Measurements from ENCODE around the gene HEXB.

Gene HEXB

DNA sequence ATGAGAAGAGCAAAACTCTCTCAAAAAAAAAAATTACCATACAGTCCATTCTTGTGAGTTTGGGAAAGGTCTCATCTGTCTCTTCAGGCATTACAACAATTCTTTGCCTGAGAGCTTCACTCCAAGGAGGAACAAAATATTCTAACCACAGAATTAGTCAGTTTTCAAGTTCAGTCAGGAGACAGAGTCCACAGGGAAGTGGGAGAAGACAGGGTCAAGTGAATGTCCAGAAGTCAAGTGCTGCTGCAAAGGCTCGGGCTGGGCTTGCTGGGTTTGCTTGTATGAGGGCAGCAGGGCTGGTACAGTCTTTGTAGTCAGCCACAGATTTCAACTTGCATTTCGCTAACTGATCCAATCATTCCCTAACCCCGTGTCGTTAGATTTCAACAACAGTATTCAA lies 17.6 kb upstream of the HEXB start:
- TF ChIP-seq EGR1 (IDR thresholded peaks at IDR 0.05) (no peak), FOXM1 (IDR thresholded peaks at IDR 0.05; ENCODE audit: borderline replicate concordance, low read depth) (no peak), CREB1 (IDR thresholded peaks at IDR 0.05; ENCODE audit: low read depth) (no peak), CEBPB (IDR thresholded peaks at IDR 0.05) (no peak), YY1 (IDR thresholded peaks at IDR 0.05; ENCODE audit: low read depth) (no peak), TEAD4 (IDR thresholded peaks at IDR 0.05) (no peak), EP300 (IDR thresholded peaks at IDR 0.05; ENCODE audit: borderline replicate concordance) (no peak), NFIC (IDR thresholded peaks at IDR 0.05) (no peak), TAF1 (IDR thresholded peaks at IDR 0.05; ENCODE audit: low read depth) (no peak), TCF12 (IDR thresholded peaks at IDR 0.05; ENCODE audit: low read depth) (no peak), ZBTB7A (IDR thresholded peaks at IDR 0.05; ENCODE audit: low read depth) (no peak), RAD21 (IDR thresholded peaks at IDR 0.05; ENCODE audit: low read depth) (no peak)
- TF ChIP-seq, protein P1, sequence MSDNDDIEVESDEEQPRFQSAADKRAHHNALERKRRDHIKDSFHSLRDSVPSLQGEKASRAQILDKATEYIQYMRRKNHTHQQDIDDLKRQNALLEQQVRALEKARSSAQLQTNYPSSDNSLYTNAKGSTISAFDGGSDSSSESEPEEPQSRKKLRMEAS (IDR thresholded peaks at IDR 0.05): no peak
- TF ChIP-seq, protein P2, sequence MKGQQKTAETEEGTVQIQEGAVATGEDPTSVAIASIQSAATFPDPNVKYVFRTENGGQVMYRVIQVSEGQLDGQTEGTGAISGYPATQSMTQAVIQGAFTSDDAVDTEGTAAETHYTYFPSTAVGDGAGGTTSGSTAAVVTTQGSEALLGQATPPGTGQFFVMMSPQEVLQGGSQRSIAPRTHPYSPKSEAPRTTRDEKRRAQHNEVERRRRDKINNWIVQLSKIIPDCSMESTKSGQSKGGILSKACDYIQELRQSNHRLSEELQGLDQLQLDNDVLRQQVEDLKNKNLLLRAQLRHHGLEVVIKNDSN (IDR thresholded peaks at IDR 0.05): no peak

DNA sequence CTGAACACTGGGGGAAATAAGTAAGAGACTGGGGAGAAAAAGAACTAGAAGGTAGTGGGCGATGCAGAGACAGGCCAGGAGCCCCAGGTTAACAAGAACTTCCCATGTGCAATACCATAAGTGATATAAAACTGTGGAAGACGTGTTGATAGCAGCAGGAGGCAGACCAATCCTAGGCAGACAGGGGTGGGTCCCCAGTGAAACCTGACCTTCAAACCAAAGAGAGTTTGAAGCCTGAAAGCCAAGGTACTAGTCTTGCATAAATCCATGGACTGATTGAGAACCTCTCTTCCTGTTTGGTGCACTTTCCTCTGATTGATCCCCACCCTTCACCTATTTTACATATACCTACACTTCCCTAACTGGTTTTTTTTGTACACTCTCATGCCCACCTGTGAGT lies 15.2 kb upstream of the HEXB start:
- TF ChIP-seq TCF12 (IDR thresholded peaks at IDR 0.05; ENCODE audit: low read depth): no peak
- no peak for TF ChIP-seq EGR1 (IDR thresholded peaks at IDR 0.05)
- TF ChIP-seq CEBPB (IDR thresholded peaks at IDR 0.05): no peak
- TF ChIP-seq, protein P3, sequence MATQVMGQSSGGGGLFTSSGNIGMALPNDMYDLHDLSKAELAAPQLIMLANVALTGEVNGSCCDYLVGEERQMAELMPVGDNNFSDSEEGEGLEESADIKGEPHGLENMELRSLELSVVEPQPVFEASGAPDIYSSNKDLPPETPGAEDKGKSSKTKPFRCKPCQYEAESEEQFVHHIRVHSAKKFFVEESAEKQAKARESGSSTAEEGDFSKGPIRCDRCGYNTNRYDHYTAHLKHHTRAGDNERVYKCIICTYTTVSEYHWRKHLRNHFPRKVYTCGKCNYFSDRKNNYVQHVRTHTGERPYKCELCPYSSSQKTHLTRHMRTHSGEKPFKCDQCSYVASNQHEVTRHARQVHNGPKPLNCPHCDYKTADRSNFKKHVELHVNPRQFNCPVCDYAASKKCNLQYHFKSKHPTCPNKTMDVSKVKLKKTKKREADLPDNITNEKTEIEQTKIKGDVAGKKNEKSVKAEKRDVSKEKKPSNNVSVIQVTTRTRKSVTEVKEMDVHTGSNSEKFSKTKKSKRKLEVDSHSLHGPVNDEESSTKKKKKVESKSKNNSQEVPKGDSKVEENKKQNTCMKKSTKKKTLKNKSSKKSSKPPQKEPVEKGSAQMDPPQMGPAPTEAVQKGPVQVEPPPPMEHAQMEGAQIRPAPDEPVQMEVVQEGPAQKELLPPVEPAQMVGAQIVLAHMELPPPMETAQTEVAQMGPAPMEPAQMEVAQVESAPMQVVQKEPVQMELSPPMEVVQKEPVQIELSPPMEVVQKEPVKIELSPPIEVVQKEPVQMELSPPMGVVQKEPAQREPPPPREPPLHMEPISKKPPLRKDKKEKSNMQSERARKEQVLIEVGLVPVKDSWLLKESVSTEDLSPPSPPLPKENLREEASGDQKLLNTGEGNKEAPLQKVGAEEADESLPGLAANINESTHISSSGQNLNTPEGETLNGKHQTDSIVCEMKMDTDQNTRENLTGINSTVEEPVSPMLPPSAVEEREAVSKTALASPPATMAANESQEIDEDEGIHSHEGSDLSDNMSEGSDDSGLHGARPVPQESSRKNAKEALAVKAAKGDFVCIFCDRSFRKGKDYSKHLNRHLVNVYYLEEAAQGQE (IDR thresholded peaks at IDR 0.05; ENCODE audit: low read depth): no peak
- TF ChIP-seq TEAD4 (IDR thresholded peaks at IDR 0.05): no peak
- TF ChIP-seq, protein P2 (IDR thresholded peaks at IDR 0.05): no peak
- no peak for TF ChIP-seq YY1 (IDR thresholded peaks at IDR 0.05; ENCODE audit: low read depth)
- TF ChIP-seq EP300 (IDR thresholded peaks at IDR 0.05; ENCODE audit: borderline replicate concordance): no peak
- no peak for TF ChIP-seq FOXM1 (IDR thresholded peaks at IDR 0.05; ENCODE audit: borderline replicate concordance, low read depth)

DNA sequence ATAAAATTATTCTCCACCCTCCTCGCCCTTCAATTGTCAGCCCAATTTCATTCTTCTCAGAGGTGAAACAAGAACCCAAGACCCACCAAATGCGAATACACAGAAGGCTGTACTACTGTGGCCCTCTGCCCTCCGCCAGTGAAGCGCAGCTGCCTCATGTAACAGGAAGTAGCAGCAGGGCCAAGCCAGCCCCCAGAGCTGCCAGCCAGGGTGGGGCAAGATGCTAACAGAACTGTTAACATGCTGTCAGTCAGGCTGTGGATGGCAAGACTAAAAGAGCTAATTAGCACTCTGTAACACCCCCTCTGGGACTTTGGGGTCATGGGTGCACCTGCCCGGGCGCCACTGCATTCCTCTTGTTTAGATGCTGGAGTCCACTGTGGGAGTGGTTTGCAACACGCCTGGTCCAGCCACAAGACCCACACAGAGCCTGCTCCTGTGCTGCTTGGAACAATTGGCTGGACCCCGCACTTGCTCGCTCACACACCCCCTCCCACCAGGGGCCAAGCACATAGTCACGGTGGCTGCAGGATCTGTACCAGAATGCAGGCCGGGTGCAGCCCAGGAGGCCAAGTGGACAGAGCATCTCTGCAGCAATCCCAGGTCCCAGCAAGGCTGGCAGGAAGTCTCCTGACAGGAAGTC lies 14.5 kb upstream of the HEXB start:
- TF ChIP-seq YY1 (IDR thresholded peaks at IDR 0.05; ENCODE audit: low read depth) (no peak), TEAD4 (IDR thresholded peaks at IDR 0.05) (no peak), CREB1 (IDR thresholded peaks at IDR 0.05; ENCODE audit: low read depth) (no peak), NFIC (IDR thresholded peaks at IDR 0.05) (no peak), EGR1 (IDR thresholded peaks at IDR 0.05) (no peak), CEBPB (IDR thresholded peaks at IDR 0.05) (no peak), FOXM1 (IDR thresholded peaks at IDR 0.05; ENCODE audit: borderline replicate concordance, low read depth) (no peak), TCF12 (IDR thresholded peaks at IDR 0.05; ENCODE audit: low read depth) (no peak), EP300 (IDR thresholded peaks at IDR 0.05; ENCODE audit: borderline replicate concordance) (no peak), ZBTB7A (IDR thresholded peaks at IDR 0.05; ENCODE audit: low read depth) (no peak), TAF1 (IDR thresholded peaks at IDR 0.05; ENCODE audit: low read depth) (no peak), RAD21 (IDR thresholded peaks at IDR 0.05; ENCODE audit: low read depth) (no peak)
- TF ChIP-seq, protein P3 (IDR thresholded peaks at IDR 0.05; ENCODE audit: low read depth): no peak
- TF ChIP-seq, protein P1 (IDR thresholded peaks at IDR 0.05): no peak
- TF ChIP-seq, protein P2 (IDR thresholded peaks at IDR 0.05): no peak

DNA sequence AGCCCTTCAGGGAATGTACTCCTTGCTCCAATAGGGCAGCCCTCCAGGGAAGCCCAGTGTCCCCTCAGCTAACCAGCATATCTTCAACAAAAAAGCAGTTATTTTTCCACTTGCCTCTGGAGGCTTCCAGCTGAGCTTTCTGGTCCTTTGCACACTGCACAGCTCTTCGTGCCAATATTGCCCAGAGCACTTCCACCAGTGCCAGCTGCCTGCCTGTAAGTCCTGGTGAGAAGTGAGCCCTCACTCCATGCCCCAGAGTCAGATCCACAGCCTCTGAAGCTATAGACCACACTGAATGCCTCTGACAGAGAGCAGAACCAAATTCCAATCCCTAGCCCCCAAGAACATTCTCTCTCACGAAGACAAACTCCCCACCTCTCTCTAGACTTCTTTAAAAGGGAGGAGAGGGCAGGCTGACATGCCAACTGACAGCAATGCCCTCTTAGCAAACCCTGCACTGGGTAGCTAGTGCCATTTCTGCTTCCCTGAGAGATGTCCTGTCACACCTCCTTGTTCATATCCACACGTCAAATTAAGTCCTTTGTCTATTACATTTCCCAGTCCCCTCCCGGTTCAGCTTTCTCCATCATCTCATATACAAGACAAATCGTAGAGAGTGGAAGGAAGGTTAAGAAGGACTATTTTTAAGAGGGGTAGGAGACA lies 12.7 kb upstream of the HEXB start:
- TF ChIP-seq RAD21 (IDR thresholded peaks at IDR 0.05; ENCODE audit: low read depth) (no peak), ZBTB7A (IDR thresholded peaks at IDR 0.05; ENCODE audit: low read depth) (no peak), CREB1 (IDR thresholded peaks at IDR 0.05; ENCODE audit: low read depth) (no peak)
